ENCODE measurements around the gene B2M. TPM values are rescaled to one million over a fixed set of nuclear protein-coding genes. Genes with fewer than 3 reads are reported as not detected.
"Not testable (repeated sequence)": the region's sequence is repeated elsewhere in the genome, so short reads cannot be mapped to it uniquely, and the experiment has no call there.

The B2M gene
- total RNA-seq, 1 donor from 2014 or later, result 4,380 TPM

DNA sequence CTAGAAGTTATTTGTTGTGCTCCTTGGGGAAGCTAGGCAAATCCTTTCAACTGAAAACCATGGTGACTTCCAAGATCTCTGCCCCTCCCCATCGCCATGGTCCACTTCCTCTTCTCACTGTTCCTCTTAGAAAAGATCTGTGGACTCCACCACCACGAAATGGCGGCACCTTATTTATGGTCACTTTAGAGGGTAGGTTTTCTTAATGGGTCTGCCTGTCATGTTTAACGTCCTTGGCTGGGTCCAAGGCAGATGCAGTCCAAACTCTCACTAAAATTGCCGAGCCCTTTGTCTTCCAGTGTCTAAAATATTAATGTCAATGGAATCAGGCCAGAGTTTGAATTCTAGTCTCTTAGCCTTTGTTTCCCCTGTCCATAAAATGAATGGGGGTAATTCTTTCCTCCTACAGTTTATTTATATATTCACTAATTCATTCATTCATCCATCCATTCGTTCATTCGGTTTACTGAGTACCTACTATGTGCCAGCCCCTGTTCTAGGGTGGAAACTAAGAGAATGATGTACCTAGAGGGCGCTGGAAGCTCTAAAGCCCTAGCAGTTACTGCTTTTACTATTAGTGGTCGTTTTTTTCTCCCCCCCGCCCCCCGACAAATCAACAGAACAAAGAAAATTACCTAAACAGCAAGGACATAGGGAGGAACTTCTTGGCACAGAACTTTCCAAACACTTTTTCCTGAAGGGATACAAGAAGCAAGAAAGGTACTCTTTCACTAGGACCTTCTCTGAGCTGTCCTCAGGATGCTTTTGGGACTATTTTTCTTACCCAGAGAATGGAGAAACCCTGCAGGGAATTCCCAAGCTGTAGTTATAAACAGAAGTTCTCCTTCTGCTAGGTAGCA lies 851 bp upstream of the B2M start:
- peak; percentile 83 for DNase-seq
- Mint-ChIP-seq H3K9me3 (peaks cover 1% of the 10 kb centered on the region), H3K27ac (peak overlapping the region; percentile 100)

DNA sequence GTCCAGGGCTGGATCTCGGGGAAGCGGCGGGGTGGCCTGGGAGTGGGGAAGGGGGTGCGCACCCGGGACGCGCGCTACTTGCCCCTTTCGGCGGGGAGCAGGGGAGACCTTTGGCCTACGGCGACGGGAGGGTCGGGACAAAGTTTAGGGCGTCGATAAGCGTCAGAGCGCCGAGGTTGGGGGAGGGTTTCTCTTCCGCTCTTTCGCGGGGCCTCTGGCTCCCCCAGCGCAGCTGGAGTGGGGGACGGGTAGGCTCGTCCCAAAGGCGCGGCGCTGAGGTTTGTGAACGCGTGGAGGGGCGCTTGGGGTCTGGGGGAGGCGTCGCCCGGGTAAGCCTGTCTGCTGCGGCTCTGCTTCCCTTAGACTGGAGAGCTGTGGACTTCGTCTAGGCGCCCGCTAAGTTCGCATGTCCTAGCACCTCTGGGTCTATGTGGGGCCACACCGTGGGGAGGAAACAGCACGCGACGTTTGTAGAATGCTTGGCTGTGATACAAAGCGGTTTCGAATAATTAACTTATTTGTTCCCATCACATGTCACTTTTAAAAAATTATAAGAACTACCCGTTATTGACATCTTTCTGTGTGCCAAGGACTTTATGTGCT lies 527 bp downstream of the B2M start:
- peaks cover 47% of the 10 kb centered on the region for H3K4me1 Mint-ChIP-seq
- no peaks in the 10 kb centered on the region for H3K27me3 Mint-ChIP-seq
- peak; percentile 89 for DNase-seq
- H3K27ac Mint-ChIP-seq, result peak overlapping the region; percentile 100
- intact Hi-C loops (cut with micrococcal nuclease), result loop anchor here (1.0 to 5.0 kb wide), 6 partner anchors 7 to 490 kb away; partner anchors contain the start of genes CTDSPL2, EIF3J and SPG11
- H3K9me3 Mint-ChIP-seq, result no peaks in the 10 kb centered on the region
- peak overlapping the region; percentile 94 for H3K4me3 Mint-ChIP-seq
- peaks cover 66% of the 10 kb centered on the region for H3K36me3 Mint-ChIP-seq (ENCODE audit: low read depth)

More for the DNA sequence above, 851 bp upstream of the B2M start:
- Mint-ChIP-seq H3K36me3 (ENCODE audit: low read depth) (peaks cover 56% of the 10 kb centered on the region), H3K4me1 (peaks cover 39% of the 10 kb centered on the region), H3K27me3 (no peaks in the 10 kb centered on the region), H3K4me3 (peak overlapping the region; percentile 94)
- intact Hi-C loops (cut with micrococcal nuclease), result loop anchor here (1.0 to 5.0 kb wide), 6 partner anchors 9 to 492 kb away; partner anchors contain the start of genes CTDSPL2 and SPG11

DNA sequence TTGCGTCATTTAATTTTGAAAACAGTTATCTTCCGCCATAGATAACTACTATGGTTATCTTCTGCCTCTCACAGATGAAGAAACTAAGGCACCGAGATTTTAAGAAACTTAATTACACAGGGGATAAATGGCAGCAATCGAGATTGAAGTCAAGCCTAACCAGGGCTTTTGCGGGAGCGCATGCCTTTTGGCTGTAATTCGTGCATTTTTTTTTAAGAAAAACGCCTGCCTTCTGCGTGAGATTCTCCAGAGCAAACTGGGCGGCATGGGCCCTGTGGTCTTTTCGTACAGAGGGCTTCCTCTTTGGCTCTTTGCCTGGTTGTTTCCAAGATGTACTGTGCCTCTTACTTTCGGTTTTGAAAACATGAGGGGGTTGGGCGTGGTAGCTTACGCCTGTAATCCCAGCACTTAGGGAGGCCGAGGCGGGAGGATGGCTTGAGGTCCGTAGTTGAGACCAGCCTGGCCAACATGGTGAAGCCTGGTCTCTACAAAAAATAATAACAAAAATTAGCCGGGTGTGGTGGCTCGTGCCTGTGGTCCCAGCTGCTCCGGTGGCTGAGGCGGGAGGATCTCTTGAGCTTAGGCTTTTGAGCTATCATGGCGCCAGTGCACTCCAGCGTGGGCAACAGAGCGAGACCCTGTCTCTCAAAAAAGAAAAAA lies 1.2 kb downstream of the B2M start:
- H3K27ac Mint-ChIP-seq, result peak overlapping the region; percentile 100
- peaks cover 73% of the 10 kb centered on the region for H3K36me3 Mint-ChIP-seq (ENCODE audit: low read depth)
- no peaks in the 10 kb centered on the region for H3K27me3 Mint-ChIP-seq
- intact Hi-C loops (cut with micrococcal nuclease), result loop anchor here (2.0 to 5.0 kb wide), 2 partner anchors 176 to 490 kb away; partner anchors contain the start of gene EIF3J
- peak overlapping the region; percentile 94 for H3K4me3 Mint-ChIP-seq
- peak; percentile 93 for DNase-seq
- H3K4me1 Mint-ChIP-seq, result peaks cover 52% of the 10 kb centered on the region
- no peaks in the 10 kb centered on the region for H3K9me3 Mint-ChIP-seq

DNA sequence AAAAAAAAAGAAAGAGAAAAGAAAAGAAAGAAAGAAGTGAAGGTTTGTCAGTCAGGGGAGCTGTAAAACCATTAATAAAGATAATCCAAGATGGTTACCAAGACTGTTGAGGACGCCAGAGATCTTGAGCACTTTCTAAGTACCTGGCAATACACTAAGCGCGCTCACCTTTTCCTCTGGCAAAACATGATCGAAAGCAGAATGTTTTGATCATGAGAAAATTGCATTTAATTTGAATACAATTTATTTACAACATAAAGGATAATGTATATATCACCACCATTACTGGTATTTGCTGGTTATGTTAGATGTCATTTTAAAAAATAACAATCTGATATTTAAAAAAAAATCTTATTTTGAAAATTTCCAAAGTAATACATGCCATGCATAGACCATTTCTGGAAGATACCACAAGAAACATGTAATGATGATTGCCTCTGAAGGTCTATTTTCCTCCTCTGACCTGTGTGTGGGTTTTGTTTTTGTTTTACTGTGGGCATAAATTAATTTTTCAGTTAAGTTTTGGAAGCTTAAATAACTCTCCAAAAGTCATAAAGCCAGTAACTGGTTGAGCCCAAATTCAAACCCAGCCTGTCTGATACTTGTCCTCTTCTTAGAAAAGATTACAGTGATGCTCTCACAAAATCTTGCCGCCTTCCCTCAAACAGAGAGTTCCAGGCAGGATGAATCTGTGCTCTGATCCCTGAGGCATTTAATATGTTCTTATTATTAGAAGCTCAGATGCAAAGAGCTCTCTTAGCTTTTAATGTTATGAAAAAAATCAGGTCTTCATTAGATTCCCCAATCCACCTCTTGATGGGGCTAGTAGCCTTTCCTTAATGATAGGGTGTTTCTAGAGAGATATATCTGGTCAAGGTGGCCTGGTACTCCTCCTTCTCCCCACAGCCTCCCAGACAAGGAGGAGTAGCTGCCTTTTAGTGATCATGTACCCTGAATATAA lies 2.0 kb downstream of the B2M start:
- H3K27me3 Mint-ChIP-seq, result no peaks in the 10 kb centered on the region
- intact Hi-C loops (cut with micrococcal nuclease), result loop anchor here (2.0 to 5.0 kb wide), 2 partner anchors 176 to 489 kb away; partner anchors contain the start of gene EIF3J

DNA sequence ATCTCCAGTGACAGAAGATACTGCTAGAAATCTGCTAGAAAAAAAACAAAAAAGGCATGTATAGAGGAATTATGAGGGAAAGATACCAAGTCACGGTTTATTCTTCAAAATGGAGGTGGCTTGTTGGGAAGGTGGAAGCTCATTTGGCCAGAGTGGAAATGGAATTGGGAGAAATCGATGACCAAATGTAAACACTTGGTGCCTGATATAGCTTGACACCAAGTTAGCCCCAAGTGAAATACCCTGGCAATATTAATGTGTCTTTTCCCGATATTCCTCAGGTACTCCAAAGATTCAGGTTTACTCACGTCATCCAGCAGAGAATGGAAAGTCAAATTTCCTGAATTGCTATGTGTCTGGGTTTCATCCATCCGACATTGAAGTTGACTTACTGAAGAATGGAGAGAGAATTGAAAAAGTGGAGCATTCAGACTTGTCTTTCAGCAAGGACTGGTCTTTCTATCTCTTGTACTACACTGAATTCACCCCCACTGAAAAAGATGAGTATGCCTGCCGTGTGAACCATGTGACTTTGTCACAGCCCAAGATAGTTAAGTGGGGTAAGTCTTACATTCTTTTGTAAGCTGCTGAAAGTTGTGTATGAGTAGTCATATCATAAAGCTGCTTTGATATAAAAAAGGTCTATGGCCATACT lies 4.0 kb downstream of the B2M start:
- Mint-ChIP-seq H3K36me3 (ENCODE audit: low read depth) (peaks cover 82% of the 10 kb centered on the region), H3K27me3 (no peaks in the 10 kb centered on the region), H3K4me3 (peak overlapping the region; percentile 94), H3K4me1 (peaks cover 60% of the 10 kb centered on the region), H3K9me3 (no peaks in the 10 kb centered on the region), H3K27ac (peak overlapping the region; percentile 90)
- intact Hi-C loops (cut with micrococcal nuclease), result no loop called here
- DNase-seq, result peak; percentile 71

More for the DNA sequence above, 2.0 kb downstream of the B2M start:
- DNase-seq, result peak; percentile 74
- peaks cover 78% of the 10 kb centered on the region for H3K36me3 Mint-ChIP-seq (ENCODE audit: low read depth)
- peak overlapping the region; percentile 100 for H3K27ac Mint-ChIP-seq
- H3K4me1 Mint-ChIP-seq, result peaks cover 57% of the 10 kb centered on the region
- H3K4me3 Mint-ChIP-seq, result peak overlapping the region; percentile 94
- no peaks in the 10 kb centered on the region for H3K9me3 Mint-ChIP-seq

DNA sequence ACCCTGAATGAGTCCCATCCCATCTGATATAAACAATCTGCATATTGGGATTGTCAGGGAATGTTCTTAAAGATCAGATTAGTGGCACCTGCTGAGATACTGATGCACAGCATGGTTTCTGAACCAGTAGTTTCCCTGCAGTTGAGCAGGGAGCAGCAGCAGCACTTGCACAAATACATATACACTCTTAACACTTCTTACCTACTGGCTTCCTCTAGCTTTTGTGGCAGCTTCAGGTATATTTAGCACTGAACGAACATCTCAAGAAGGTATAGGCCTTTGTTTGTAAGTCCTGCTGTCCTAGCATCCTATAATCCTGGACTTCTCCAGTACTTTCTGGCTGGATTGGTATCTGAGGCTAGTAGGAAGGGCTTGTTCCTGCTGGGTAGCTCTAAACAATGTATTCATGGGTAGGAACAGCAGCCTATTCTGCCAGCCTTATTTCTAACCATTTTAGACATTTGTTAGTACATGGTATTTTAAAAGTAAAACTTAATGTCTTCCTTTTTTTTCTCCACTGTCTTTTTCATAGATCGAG lies 4.5 kb downstream of the B2M start:
- Mint-ChIP-seq H3K9me3 (no peaks in the 10 kb centered on the region), H3K36me3 (ENCODE audit: low read depth) (peaks cover 87% of the 10 kb centered on the region)

DNA sequence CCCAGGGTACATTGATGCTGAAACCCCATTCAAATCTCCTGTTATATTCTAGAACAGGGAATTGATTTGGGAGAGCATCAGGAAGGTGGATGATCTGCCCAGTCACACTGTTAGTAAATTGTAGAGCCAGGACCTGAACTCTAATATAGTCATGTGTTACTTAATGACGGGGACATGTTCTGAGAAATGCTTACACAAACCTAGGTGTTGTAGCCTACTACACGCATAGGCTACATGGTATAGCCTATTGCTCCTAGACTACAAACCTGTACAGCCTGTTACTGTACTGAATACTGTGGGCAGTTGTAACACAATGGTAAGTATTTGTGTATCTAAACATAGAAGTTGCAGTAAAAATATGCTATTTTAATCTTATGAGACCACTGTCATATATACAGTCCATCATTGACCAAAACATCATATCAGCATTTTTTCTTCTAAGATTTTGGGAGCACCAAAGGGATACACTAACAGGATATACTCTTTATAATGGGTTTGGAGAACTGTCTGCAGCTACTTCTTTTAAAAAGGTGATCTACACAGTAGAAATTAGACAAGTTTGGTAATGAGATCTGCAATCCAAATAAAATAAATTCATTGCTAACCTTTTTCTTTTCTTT lies 5.8 kb downstream of the B2M start:
- peak overlapping the region; percentile 94 for H3K4me3 Mint-ChIP-seq
- H3K27ac Mint-ChIP-seq, result peak overlapping the region; percentile 97
- peaks cover 81% of the 10 kb centered on the region for H3K36me3 Mint-ChIP-seq (ENCODE audit: low read depth)
- intact Hi-C loops (cut with micrococcal nuclease), result no loop called here
- DNase-seq, result peak; percentile 54
- peaks cover 71% of the 10 kb centered on the region for H3K4me1 Mint-ChIP-seq
- H3K27me3 Mint-ChIP-seq, result no peaks in the 10 kb centered on the region
- H3K9me3 Mint-ChIP-seq, result no peaks in the 10 kb centered on the region

More for the DNA sequence above, 4.5 kb downstream of the B2M start:
- Mint-ChIP-seq H3K4me3 (peak overlapping the region; percentile 94), H3K4me1 (peaks cover 62% of the 10 kb centered on the region), H3K27me3 (no peaks in the 10 kb centered on the region), H3K27ac (peak overlapping the region; percentile 90)
- intact Hi-C loops (cut with micrococcal nuclease), result no loop called here
- DNase-seq, result peak; percentile 58

DNA sequence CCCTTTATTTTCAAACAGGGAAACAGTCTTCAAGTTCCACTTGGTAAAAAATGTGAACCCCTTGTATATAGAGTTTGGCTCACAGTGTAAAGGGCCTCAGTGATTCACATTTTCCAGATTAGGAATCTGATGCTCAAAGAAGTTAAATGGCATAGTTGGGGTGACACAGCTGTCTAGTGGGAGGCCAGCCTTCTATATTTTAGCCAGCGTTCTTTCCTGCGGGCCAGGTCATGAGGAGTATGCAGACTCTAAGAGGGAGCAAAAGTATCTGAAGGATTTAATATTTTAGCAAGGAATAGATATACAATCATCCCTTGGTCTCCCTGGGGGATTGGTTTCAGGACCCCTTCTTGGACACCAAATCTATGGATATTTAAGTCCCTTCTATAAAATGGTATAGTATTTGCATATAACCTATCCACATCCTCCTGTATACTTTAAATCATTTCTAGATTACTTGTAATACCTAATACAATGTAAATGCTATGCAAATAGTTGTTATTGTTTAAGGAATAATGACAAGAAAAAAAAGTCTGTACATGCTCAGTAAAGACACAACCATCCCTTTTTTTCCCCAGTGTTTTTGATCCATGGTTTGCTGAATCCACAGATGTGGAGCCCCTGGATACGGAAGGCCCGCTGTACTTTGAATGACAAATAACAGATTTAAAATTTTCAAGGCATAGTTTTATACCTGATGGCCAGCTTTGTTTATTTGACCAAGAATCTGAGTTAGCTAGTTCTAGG lies 7.0 kb downstream of the B2M start:
- Mint-ChIP-seq H3K4me3 (peak overlapping the region; percentile 94), H3K27me3 (no peaks in the 10 kb centered on the region), H3K9me3 (no peaks in the 10 kb centered on the region), H3K4me1 (peaks cover 74% of the 10 kb centered on the region), H3K27ac (peak overlapping the region; percentile 97), H3K36me3 (ENCODE audit: low read depth) (peaks cover 70% of the 10 kb centered on the region)
- DNase-seq, result peak; percentile 59
- intact Hi-C loops (cut with micrococcal nuclease), result no loop called here

DNA sequence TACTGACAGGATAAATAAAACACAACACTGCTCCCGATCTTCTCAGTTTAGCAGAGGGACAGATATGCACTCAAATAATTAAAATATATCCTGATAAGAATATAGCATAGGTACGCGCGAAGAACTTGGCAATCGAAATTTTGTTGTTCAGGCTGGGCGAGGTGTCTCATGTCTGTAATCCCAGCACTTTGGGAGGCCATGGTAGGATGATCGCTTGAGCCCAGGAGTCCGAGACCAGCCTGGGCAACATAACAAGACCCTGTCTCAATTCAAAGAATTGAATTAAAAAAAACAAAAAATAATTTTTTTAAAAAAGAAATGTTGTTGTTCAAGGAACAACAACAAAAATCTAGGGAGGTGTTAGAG lies 7.6 kb downstream of the B2M start:
- Mint-ChIP-seq H3K27me3 (no peaks in the 10 kb centered on the region), H3K36me3 (ENCODE audit: low read depth) (peaks cover 65% of the 10 kb centered on the region), H3K9me3 (no peaks in the 10 kb centered on the region), H3K4me1 (peaks cover 75% of the 10 kb centered on the region), H3K27ac (peak overlapping the region; percentile 97), H3K4me3 (peak overlapping the region; percentile 94)
- DNase-seq, result no peak
- intact Hi-C loops (cut with micrococcal nuclease), result loop anchor here (1.0 kb wide), 2 partner anchors 8 to 9 kb away; partner anchors contain the start of genes B2M and PATL2

DNA sequence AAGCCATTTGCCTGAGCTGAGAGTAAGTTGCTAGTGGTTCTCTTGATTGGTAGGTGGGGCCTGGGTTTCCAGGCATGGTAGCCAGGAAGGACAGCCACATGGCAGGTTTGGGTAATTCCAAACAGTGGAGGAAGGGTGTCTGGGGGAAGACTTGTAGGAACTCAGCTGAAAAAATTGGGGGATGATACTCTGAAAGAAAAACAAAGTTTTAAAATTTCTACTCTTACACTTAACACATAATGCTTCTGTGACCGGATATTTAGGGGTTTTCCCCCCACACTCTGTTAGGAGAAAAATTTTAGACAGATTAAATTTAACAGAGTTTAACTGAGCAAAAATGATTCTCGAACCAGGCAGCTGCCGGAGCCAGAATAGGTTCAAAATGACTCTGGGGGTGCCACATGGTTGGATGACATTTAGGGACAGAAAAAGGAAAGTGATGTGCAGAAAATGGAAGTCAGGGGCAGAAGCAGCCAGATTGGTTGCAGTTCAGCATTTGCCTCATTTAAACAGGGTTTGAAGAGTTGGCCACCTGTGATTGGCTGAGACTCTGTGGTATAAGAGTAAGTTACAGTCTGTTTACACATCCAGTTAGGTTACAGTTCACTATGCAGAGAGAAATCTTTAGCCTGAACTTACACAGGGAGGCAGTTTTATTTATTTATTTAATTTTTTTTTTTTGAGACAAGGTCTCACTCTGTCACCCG lies 8.1 kb downstream of the B2M start:
- Mint-ChIP-seq H3K4me3 (peak overlapping the region; percentile 48), H3K9me3 (no peaks in the 10 kb centered on the region), H3K27me3 (no peaks in the 10 kb centered on the region), H3K4me1 (peaks cover 77% of the 10 kb centered on the region), H3K36me3 (ENCODE audit: low read depth) (peaks cover 60% of the 10 kb centered on the region), H3K27ac (peak overlapping the region; percentile 97)
- DNase-seq, result peak; percentile 88
- intact Hi-C loops (cut with micrococcal nuclease), result loop anchor here (1.0 kb wide), 2 partner anchors 8 to 9 kb away; partner anchors contain the start of genes B2M and PATL2

DNA sequence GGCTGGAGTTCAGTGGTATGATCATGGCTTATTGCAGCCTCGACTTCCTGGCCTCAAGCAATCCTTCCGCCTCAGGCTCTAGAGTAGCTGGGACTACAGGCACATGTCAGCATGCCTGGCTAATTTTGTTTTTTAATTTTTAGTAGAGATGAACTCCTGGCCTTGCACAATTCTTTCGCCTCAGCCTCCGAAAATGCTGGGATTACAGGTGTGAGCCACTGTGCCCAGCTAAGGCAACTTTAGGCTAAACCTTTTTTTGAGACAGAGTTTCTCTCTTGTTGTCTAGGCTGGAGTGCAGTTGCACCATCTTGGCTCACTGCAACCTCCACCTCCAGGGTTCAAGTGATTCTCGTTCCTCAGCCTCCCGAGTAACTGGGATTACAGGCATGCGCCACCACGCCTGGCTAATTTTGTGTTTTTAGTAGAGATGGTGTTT lies 8.7 kb downstream of the B2M start:
- DNase-seq, H3K27me3 Mint-ChIP-seq, H3K4me3 Mint-ChIP-seq, H3K9me3 Mint-ChIP-seq: not testable (repeated sequence)
- H3K36me3 Mint-ChIP-seq (ENCODE audit: low read depth), result peaks cover 55% of the 10 kb centered on the region
- H3K4me1 Mint-ChIP-seq, result peaks cover 78% of the 10 kb centered on the region
- peak overlapping the region; percentile 97 for H3K27ac Mint-ChIP-seq
- intact Hi-C loops (cut with micrococcal nuclease), result loop anchor here (1.0 to 10.0 kb wide), 4 partner anchors 8 to 895 kb away; partner anchors contain the start of genes B2M, MFAP1, PATL2 and WDR76

All from activated CD4-positive, alpha-beta T cell treated with anti-CD3 and anti-CD28 coated beads, Interleukin-2, amount 10 ng/mL, durations not matched to agents 24 days and 14 days (primary cell).